Heart left ventricle (tissue), 16 donors: ENCODE results near the gene TRAM2. TPM values are rescaled to one million over a fixed set of nuclear protein-coding genes. Genes with fewer than 3 reads are reported as not detected.
A peak's percentile ranks its signal among the peaks of the same experiment; 100 is the strongest.

ENCODE experiments used
- ATAC-seq, 4 donors: fragments of 200-7000 bp; cut with Tn5 transposase; one replicate each; pipeline ENCODE4 v1.9.1; 2020 to 2022; ENCODE audit warnings: moderate library complexity in 4 of 4, mild to moderate bottlenecking in 3 of 4, moderate number of reproducible peaks in 1 of 4
- DNase-seq, 5 donors: peaks; one replicate each; pipeline ENCODE4 v3.0.0-alpha.2; 2020
- H3K27ac ChIP-seq, 12 donors: fragments of 200-600 bp; sonication (generic) in 4 of 12; one replicate each; pipeline versions ENCODE4 v1.5.0 to v1.8.0; 2016 to 2022; ENCODE audit warnings: mild to moderate bottlenecking in 2 of 12
- H3K27me3 ChIP-seq, 9 donors: fragments of 200-600 bp; sonication (generic) in 2 of 9; one replicate each; pipeline versions ENCODE4 v1.5.1 to v1.8.0; 2016 to 2022; ENCODE audit warnings: mild to moderate bottlenecking in 3 of 9
- H3K36me3 ChIP-seq, 9 donors: fragments of 200-600 bp; sonication (generic) in 2 of 9; one replicate each; pipeline versions ENCODE4 v1.5.0 to v1.8.0; 2018 to 2022; ENCODE audit warnings: mild to moderate bottlenecking in 2 of 9
- H3K4me1 ChIP-seq, 12 donors: fragments of 200-600 bp; sonication (generic) in 4 of 12; one replicate each; pipeline versions ENCODE4 v1.5.0 to v1.8.0; 2016 to 2022; ENCODE audit warnings: mild to moderate bottlenecking in 3 of 12
- H3K4me3 ChIP-seq, 12 donors: fragments of 200-600 bp; sonication (generic) in 4 of 12; one replicate each; pipeline versions ENCODE4 v1.5.0 to v1.8.0; 2017 to 2022; ENCODE audit warnings: mild to moderate bottlenecking in 9 of 12, moderate library complexity in 4 of 12
- H3K9me3 ChIP-seq, 12 donors: fragments of 200-600 bp; sonication (generic) in 4 of 12; one replicate each; pipeline versions ENCODE4 v1.5.0 to v1.8.0; 2016 to 2022; ENCODE audit warnings: mild to moderate bottlenecking in 1 of 12
- POLR2A ChIP-seq, 2 donors: fragments of 450-650 bp; IDR thresholded peaks; one replicate each; pipeline ENCODE4 v1.6.1; 2017; ENCODE audit warnings: antibody characterized with exemption in 2 of 2, mild to moderate bottlenecking in 2 of 2, moderate library complexity in 2 of 2
- WGBS, 4 donors: extraction: QIAGEN DNeasy Blood & Tissue Kit in 2 of 4; methylation state at CpG; one replicate each; pipeline versions ENCODE4 v1.1.5 to v1.1.7; 2013 to 2018; 5-methylcytosine and 5-hydroxymethylcytosine counted together
- intact Hi-C, 10 donors: fragments of 100-400 bp; cut with DNase I; formaldehyde crosslinking; loops; one replicate each; pipeline versions ENCODE4 v1.11.1 to v1.14.2; 2022
- polyA plus RNA-seq, 2 donors: library from polyadenylated mRNA; stranded (reverse); fragments of 200-250 nt; gene quantifications; one replicate each; pipeline ENCODE4 v1.2.3, GENCODE V29; 2013
- total RNA-seq, 9 donors: library from RNA; depleted of rRNA in 2 of 9; stranded (reverse); fragments of >200 nt in 2 of 9; fragmentation: NEBNext Ultra II Directional in 3 of 9; extraction: Animal tissue kit (Norgen Biotek cat#: 25700) in 3 of 9; gene quantifications; one replicate each; pipeline versions ENCODE4 v1.1.0 to v1.2.4, GENCODE V29; 2016 to 2023
- TF ChIP-seq, protein P1 (sequence below), 12 donors: fragments of 200-600 bp; sonication (generic) in 4 of 12; IDR thresholded peaks; one replicate each; pipeline versions ENCODE4 v1.5.0 to v1.8.0; 2018 to 2022; ENCODE audit warnings: antibody characterized with exemption in 12 of 12, mild to moderate bottlenecking in 5 of 12
- donor health status: ischemic (EF 13 %, LVEDD 7.1; RV severe dilation, severe dysfunction).
- donor health status: healthy with polysubstance abuse.
- donor health status: DM: no; HTN: yes; CAD: no.
- donor health status: DM: no; HTN: no; CAD: no.
- donor health status: ischemic (EF 25% LVEDD 6.9; RV normal size, moderate dysfunction).
- donor health status: ischemic (EF 25% LVEDD 5.7; RV mildly dilated, moderate dysfunction).
- donor health status: healthy.
- donor health status: DM: yes; HTN: yes; CAD: no.
- donor health status: ischemic (EF 35%, LVEDD 5.7; RV mildly dilated, moderate dysfunction).
- donor health status: nonischemic (EF 11% LVEDD 7.7; RV severe dilation, severe dysfunction).
- donor health status: DM: yes; HTN: yes; CAD: no.
- donor health status: PGD.
- donor health status: ischemic (EF 29% LVEDD 5.4; RV normal size, mild dysfunction).
- donor health status: nonischemic (EF 23%, LVEDD 6.1; RV moderate dilation, normal function).

TRAM2 gene
- total and polyA plus RNA-seq, 11 donors, result 4.7 to 19.0 (median 12.1) TPM

DNA sequence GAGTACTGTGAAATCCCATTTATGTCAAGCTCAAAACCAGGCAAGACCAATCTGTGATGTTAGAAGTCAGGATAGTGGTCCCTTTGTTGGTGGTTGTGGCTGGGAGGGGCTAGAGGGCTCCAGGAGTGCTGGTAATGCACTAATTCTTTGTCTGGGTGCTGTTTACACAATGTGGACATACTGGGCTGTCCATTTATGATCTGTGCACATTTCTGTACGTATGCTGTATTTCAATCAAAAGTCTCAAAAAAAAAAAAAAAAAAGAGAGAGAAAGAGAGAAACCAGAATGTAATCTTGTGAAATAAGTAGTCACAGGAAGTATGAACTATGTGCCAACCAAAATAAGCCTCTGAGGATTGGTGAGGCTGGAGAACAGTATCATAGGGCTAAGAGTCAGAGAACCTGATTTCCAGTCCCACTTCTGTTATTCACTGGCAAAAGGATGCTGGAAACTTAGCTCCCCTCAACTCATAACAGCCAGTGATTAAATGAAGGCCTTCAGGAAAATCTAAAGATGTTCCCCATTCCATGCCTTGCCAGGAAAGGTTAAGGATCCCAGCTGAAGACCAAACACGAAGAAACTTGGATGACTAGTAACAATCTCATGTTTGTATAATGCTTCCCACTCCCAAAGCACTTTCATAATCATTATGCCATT is 19.6 kb upstream of the TRAM2 start:
- H3K27me3 ChIP-seq, result no peaks in the 10 kb centered on the region
- intact Hi-C loops, result loop anchor here in 8 of 10 donors (2.0 to 10.0 kb wide), 6 partner anchors 66 to 398 kb away; partner anchors contain the start of genes GSTA4 (in 1 of the 8) and MCM3 (in 1 of the 8)
- H3K27ac ChIP-seq, result peak overlapping the region in 7 of 12 donors; percentile 19 to 83 (median 61)
- H3K4me1 ChIP-seq, result peaks cover 0 to 51% (median 18%) of the 10 kb centered on the region in 12 donors
- no peaks in the 10 kb centered on the region for H3K9me3 ChIP-seq
- 56 to 74% (median 65%) methylated on average over 2 of the region's 2 CpGs for WGBS, 4 donors
- no peak for DNase-seq
- TF ChIP-seq, protein P1, sequence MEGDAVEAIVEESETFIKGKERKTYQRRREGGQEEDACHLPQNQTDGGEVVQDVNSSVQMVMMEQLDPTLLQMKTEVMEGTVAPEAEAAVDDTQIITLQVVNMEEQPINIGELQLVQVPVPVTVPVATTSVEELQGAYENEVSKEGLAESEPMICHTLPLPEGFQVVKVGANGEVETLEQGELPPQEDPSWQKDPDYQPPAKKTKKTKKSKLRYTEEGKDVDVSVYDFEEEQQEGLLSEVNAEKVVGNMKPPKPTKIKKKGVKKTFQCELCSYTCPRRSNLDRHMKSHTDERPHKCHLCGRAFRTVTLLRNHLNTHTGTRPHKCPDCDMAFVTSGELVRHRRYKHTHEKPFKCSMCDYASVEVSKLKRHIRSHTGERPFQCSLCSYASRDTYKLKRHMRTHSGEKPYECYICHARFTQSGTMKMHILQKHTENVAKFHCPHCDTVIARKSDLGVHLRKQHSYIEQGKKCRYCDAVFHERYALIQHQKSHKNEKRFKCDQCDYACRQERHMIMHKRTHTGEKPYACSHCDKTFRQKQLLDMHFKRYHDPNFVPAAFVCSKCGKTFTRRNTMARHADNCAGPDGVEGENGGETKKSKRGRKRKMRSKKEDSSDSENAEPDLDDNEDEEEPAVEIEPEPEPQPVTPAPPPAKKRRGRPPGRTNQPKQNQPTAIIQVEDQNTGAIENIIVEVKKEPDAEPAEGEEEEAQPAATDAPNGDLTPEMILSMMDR (IDR thresholded peaks at IDR 0.05), result no peak
- no peak for TF ChIP-seq POLR2A (IDR thresholded peaks at IDR 0.05)
- peak in 1 of 4 donors; percentile 44 for ATAC-seq
- no peak overlapping the region for H3K4me3 ChIP-seq
- no peaks in the 10 kb centered on the region for H3K36me3 ChIP-seq

DNA sequence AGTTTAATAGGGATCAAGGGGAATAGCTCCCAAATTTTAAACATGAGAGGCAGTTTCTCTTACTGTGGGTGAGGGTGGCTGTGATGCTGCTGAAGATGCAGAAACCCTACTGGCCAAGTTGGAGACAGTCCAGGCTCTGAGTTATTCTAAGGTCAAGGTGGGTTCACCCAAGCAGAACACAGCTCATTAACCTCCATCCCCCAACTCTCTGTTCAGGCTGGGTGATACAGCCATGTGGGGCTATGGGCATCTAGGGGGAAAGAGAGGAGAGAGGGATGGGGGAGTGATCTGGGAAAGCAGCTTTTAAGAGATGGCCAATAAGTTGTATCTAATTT is 18.9 kb upstream of the TRAM2 start:
- no peaks in the 10 kb centered on the region for H3K36me3 ChIP-seq
- intact Hi-C loops, result loop anchor here in 8 of 10 donors (2.0 to 10.0 kb wide), 6 partner anchors 67 to 399 kb away; partner anchors contain the start of genes GSTA4 (in 1 of the 8) and MCM3 (in 1 of the 8)
- TF ChIP-seq POLR2A (IDR thresholded peaks at IDR 0.05), result no peak
- TF ChIP-seq, protein P1 (IDR thresholded peaks at IDR 0.05), result no peak
- ATAC-seq (no peak), DNase-seq (no peak)
- H3K4me1 ChIP-seq, result peaks cover 0 to 51% (median 18%) of the 10 kb centered on the region in 12 donors
- no peaks in the 10 kb centered on the region for H3K9me3 ChIP-seq
- H3K27ac ChIP-seq, result peak overlapping the region in 11 of 12 donors; percentile 13 to 83 (median 64)
- no peaks in the 10 kb centered on the region for H3K27me3 ChIP-seq
- H3K4me3 ChIP-seq, result peak overlapping the region in 2 of 12 donors; percentile 4 to 22

DNA sequence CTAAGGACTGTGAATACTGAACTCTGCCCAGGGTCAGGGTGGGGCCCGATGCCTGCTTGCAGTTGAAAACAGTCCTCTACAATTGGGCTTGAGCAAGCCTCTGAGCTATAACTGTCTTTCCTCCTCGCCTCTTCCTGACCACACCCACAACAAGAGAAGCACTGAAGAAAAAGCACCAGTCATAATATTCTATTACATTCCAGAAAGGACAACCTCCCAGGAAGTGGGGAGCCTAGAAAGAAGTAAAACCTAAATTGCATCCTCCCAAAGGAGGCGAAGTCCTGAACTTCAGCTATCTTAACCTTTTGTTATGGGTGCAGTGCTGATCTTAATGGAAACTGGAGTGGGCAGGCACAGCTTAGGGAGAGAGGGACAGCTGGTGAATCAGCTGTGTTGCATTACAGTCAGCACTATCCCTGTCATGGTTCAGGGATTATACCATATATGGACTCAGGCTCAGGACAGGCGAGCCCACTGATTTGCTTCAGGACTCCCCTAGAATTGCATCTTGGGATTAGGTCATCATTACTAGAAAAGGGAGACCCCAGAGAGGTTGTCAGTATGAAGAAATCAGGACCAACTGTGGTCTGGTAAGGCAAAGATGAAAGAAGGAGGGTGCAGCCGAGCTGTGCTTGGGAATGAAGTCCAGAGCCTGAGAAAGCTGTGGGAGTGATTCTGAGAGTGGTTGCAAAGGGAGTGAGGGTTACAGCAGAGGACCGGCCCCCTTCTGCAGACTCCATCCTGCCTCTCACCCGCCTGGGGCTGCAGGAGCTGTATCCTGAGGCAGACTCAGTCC is 18.3 kb upstream of the TRAM2 start:
- ATAC-seq (peak; percentile 59 to 90 (median 85)), DNase-seq (peak; percentile 36 to 68 (median 48))
- intact Hi-C loops, result loop anchor here in 7 of 10 donors (2.0 to 10.0 kb wide), 6 partner anchors 67 to 400 kb away; partner anchors contain the start of genes GSTA4 (in 1 of the 7) and MCM3 (in 1 of the 7)
- Histone ChIP-seq H3K4me3 (peak overlapping the region in 4 of 12 donors; percentile 4 to 22 (median 6)), H3K36me3 (no peaks in the 10 kb centered on the region), H3K27ac (peak overlapping the region; percentile 7 to 83 (median 62)), H3K27me3 (no peaks in the 10 kb centered on the region), H3K4me1 (peaks cover 0 to 54% (median 21%) of the 10 kb centered on the region in 12 donors), H3K9me3 (no peaks in the 10 kb centered on the region)
- 40 to 52% (median 46%) methylated on average over 7 of the region's 7 CpGs for WGBS, 4 donors
- TF ChIP-seq, protein P1 (IDR thresholded peaks at IDR 0.05), result no peak
- no peak for TF ChIP-seq POLR2A (IDR thresholded peaks at IDR 0.05)

DNA sequence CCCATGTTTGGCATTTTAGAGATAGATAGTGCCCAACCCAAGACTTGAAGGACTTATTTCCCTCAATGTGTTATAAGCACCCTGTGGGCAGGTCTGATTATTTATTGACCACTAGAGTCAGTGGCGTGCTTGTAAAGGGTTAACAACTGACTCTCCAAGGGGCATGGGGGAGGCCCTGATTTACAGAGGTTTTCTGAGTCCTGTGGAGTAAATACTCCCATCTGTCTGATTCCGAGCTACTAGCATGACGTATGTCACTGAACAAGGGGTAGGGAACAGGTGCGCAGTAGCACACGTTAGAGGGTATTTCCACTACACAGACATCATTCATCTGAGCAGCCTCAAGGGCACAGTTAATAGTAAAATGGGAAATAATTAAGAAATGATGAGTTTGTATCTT is 17.4 kb upstream of the TRAM2 start:
- intact Hi-C loops, result loop anchor here in 2 of 10 donors (2.0 to 10.0 kb wide), 3 partner anchors 177 to 401 kb away; partner anchors contain the start of genes GSTA4 (in 1 of the 2) and MCM3 (in 1 of the 2)
- Histone ChIP-seq H3K36me3 (no peaks in the 10 kb centered on the region), H3K27me3 (no peaks in the 10 kb centered on the region), H3K27ac (peak overlapping the region in 9 of 12 donors; percentile 13 to 83 (median 64)), H3K4me3 (no peak overlapping the region), H3K4me1 (peaks cover 0 to 62% (median 26%) of the 10 kb centered on the region in 12 donors), H3K9me3 (no peaks in the 10 kb centered on the region)
- TF ChIP-seq POLR2A (IDR thresholded peaks at IDR 0.05), result no peak
- ATAC-seq, result no peak
- 89 to 91% (median 90%) methylated on average over 5 of the region's 5 CpGs for WGBS, 4 donors
- DNase-seq, result no peak
